Non-pigmented ciliary epithelial cell (primary cell): ENCODE results near the gene WNT8A.

Experiments
- DNase-seq: peaks from one replicate; pipeline ENCODE4 v3.0.0-alpha.2; 2010; ENCODE audit warnings: low read depth

Gene WNT8A

GRCh38 chr5:138140268-138140667, 56.4 kb downstream of the WNT8A start:
- no peak for DNase-seq
